ENCODE results near the gene TSPAN18.

GRCh38 chr11:44863231-44863630 lies 136.5 kb downstream of the TSPAN18 start:
- TF ChIP-seq CTCF (IDR thresholded peaks at IDR 0.05 in 4 of 5, conservative IDR thresholded peaks at IDR 0.05 in 1 of 5) = no peak
- TF ChIP-seq POLR2A (IDR thresholded peaks at IDR 0.05) = no peak

Measured in gastrocnemius medialis (tissue), 4 donors.